Measurements from ENCODE around the gene DNAH6.

Gene DNAH6

GRCh38 chr2:84515788-84516187, 510 bp upstream of the DNAH6 start:
- no peak for DNase-seq (ENCODE audit: low read depth)
- no peak overlapping the region for H3K4me3 ChIP-seq (ENCODE audit: low read depth, low read length)
- TF ChIP-seq, protein P1, sequence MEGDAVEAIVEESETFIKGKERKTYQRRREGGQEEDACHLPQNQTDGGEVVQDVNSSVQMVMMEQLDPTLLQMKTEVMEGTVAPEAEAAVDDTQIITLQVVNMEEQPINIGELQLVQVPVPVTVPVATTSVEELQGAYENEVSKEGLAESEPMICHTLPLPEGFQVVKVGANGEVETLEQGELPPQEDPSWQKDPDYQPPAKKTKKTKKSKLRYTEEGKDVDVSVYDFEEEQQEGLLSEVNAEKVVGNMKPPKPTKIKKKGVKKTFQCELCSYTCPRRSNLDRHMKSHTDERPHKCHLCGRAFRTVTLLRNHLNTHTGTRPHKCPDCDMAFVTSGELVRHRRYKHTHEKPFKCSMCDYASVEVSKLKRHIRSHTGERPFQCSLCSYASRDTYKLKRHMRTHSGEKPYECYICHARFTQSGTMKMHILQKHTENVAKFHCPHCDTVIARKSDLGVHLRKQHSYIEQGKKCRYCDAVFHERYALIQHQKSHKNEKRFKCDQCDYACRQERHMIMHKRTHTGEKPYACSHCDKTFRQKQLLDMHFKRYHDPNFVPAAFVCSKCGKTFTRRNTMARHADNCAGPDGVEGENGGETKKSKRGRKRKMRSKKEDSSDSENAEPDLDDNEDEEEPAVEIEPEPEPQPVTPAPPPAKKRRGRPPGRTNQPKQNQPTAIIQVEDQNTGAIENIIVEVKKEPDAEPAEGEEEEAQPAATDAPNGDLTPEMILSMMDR (IDR thresholded peaks at IDR 0.05; ENCODE audit: low read depth, low read length, missing control alignments), result no peak

GRCh38 chr2:84519332-84519957, 3.1 kb downstream of the DNAH6 start:
- TF ChIP-seq, protein P1 (IDR thresholded peaks at IDR 0.05; ENCODE audit: low read depth, low read length, missing control alignments), result no peak
- no peak for DNase-seq (ENCODE audit: low read depth)
- no peak overlapping the region for H3K4me3 ChIP-seq (ENCODE audit: low read depth, low read length)

- no peak overlapping the region for H3K4me3 ChIP-seq (ENCODE audit: low read depth, low read length)
- TF ChIP-seq, protein P1 (IDR thresholded peaks at IDR 0.05; ENCODE audit: low read depth, low read length, missing control alignments), result no peak
- DNase-seq (ENCODE audit: low read depth), result no peak
Measured at GRCh38 chr2:84526562-84526961, 10.3 kb downstream of the DNAH6 start.

DNA sequence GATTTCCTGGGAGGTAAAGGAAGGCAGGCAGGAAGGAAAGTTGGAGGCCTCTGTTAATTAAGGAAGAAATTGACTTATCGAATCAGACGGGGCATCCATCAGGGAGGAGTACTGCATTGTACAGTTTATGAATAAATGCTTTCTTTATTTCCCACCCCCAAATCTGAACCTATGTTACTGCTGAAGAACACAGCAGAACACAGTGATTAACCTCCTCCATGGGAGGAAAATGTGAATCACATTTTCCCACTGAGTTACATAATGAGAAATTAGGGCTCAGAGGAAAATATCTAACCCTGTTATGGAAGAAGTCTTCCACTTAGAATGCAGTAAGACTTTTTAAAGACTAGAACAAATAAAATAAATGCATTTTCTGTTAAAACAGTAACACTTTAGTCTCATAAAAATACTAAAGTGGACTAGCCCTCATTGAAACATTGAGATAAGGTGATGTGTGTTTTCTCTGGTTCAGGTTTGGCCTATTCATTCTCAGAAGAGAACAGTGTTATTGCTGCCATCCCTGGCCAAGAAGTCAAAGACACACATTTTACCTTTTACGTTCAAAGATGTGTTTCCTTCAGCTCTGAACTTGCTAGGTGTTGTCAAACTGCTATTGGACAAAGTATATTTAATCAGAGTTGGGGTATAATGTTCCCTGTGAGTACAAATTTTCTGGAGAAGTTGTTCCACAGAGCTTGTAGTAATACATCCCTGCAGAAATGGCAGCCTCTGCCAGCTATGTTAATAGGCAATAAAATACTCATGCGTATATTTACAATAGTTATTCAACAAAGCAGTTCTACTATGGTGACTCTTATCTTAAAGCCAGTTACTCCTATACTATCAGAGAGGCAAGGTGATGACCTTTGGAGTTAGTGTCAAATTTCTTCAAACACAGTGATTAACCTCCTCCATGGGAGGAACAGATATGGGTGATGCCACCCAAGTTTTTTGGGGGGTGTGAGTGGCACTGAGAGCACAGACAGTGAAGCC, 11.1 kb downstream of the DNAH6 start:
- TF ChIP-seq, protein P1 (IDR thresholded peaks at IDR 0.05; ENCODE audit: low read depth, low read length, missing control alignments), result no peak
- no peak for DNase-seq (ENCODE audit: low read depth)
- no peak overlapping the region for H3K4me3 ChIP-seq (ENCODE audit: low read depth, low read length)

GRCh38 chr2:84532291-84532690, 16.0 kb downstream of the DNAH6 start:
- TF ChIP-seq, protein P1 (IDR thresholded peaks at IDR 0.05; ENCODE audit: low read depth, low read length, missing control alignments), result no peak
- H3K4me3 ChIP-seq (ENCODE audit: low read depth, low read length), result no peak overlapping the region
- DNase-seq (ENCODE audit: low read depth), result no peak

DNA sequence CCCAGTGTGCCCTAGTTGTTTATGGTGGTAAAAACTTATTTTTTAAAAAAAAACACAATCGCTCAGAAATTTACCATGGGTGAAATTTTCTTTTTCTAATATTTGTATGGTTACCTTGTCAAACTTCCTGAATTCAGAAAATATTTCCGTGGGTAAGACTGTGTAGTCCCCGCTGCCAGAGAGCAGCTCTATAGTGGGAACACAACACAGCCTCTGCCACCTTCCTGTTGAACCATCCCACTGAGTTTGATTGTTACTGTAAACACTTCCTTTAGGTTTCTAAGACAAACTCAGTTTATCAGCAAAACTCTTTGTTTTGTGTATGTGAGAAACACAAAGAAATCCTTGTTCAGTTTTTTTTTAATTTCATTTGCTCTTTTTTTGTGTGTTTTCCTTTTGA, 17.9 kb downstream of the DNAH6 start:
- no peak overlapping the region for H3K4me3 ChIP-seq (ENCODE audit: low read depth, low read length)
- TF ChIP-seq, protein P1 (IDR thresholded peaks at IDR 0.05; ENCODE audit: low read depth, low read length, missing control alignments), result no peak
- no peak for DNase-seq (ENCODE audit: low read depth)
